Activated CD8-positive, alpha-beta memory T cell treated with anti-CD3 and anti-CD28 coated beads for 1 hour (primary cell): ENCODE data around the gene MMP28.

ENCODE experiments used
- DNase-seq, 2 donors: peaks; one replicate each; pipeline ENCODE4 v3.0.0-alpha.2; 2020; ENCODE audit warnings: low read depth in 1 of 2; ENCODE audit errors: extremely low read depth in 1 of 2

MMP28 gene

DNA sequence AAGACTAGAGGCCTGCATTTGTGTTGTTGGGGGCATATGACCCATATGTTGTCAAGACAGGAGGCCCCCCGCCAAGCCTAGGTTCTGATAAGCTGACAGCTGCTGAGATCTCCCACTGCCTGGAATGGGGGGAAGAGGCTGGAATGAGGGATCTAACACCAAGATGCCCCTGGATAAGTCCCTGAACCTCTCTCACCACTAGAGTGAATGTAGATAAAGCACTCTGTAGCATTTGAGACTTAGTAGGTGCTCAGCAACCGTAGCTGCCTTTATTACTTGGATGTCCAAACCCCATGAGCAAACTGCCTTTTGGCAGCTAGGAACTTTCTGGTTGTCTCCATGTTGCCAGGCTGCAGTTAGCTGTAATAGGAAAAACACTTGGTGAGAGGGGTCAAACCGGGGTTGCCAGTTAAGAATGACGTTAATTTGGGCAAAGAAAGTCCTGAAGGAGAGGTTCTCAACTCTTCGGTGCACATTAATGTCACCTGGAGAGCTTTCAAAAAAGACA is 68.4 kb downstream of the MMP28 start:
- no peak for DNase-seq

DNA sequence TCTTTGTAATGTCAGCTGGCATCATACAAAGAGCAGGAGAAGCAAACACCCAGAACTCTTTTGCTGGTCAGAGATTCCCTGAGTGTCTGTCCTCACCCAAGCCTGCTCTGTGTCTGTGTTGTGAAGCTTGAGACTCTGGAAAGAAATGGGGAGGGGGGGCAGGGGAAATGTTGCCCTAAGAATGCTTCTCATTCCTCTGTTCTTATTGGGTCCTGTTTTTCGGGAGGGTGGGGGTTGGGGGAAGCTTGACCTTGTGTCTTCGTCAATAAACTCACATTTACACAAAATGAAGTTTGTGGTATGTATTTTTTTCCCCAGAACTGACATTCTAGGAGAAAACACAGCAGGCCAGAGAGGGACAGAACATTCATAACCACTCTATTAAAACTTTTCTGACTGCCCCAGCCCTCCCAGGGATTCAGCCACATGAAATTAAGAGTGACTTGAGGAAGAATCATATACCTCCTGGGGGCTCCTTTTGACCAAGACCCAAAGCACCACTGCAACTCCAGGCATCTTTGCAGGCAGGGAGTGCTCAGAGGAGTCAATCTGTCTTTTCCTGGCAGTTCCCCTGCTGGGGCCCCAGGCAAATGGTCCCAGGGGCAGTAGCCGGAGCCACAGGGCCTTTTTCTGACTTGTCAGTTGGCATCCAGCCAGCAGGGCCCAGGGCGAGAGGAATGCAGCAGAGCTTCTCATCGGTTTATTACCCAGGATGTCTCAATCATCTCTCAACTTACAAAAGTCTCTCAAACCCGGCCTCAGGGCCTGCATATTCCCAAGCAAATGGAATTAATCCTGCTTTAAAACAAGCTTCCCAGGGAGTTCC is 69.1 kb downstream of the MMP28 start:
- no peak for DNase-seq

DNA sequence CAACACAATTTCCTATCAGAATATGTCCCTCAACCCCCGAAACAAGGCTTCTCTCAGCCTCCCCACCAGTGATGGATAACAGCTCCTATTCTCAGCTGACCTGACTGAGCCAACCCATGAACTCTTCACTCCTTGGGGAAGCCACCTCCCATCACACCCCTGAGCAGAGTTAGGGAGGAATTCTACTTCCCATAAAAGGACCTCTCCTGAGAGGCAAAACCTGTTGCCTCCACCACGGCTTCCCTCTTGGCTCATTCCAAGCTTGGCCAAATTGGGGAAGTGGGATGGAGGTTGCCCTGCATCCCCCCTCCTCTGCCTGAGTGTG is 69.7 kb downstream of the MMP28 start:
- no peak for DNase-seq

DNA sequence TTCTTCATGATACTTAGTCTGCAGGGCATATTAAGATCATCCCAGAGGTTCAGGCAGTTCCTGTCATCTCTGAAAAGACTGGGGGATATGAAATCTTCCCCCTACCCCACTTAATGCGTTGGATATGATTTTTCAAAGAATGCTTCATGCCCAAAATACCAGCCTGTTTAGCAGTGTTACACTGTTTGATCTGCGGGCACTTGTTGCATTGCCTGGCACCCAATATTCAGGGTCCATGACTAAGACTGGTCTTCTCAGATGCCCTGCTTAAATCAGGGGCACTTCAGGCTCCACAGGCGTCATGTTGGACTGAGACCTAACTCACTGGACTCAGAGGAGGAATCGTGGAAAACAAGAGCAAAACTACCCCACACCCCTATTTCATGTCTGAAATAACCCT is 70.4 kb downstream of the MMP28 start:
- no peak for DNase-seq

DNA sequence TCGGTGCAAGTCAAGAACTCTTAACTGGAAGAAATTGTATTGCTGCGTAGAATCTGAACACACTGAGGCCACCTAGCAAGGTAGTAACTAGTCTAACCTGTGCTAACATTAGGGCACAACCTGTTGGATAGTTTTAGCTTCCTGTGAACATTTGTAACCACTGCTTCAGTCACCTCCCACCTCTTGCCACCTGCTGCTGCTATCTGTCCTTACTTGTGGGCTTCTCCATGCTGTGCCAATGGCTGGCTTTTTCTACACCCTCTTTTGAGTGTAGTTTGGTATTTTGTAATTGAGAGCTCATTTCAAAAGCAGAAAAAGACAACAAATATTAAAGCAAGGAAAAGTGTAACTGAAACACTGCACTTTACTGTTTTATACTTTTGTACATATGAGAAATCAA is 71.7 kb downstream of the MMP28 start:
- DNase-seq = no peak

DNA sequence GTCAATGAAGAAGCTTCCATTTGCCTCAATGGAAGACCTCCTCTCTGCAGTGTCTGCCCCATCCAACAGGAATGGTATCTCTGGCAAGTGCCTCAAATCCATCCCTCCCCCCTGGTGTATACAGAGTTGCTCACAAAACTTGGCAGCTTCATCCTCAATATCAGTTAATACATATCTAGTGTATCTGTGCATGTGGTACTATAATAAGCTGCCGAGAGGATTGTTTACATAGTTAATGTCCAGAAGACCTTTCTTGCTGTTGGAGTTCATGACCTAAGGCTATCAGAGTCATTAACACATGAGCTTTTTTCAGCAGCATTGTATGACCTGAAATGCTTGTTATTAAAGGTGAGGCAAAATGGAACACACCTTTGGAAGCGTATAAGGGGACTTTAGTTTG is 78.0 kb downstream of the MMP28 start:
- no peak for DNase-seq

DNA sequence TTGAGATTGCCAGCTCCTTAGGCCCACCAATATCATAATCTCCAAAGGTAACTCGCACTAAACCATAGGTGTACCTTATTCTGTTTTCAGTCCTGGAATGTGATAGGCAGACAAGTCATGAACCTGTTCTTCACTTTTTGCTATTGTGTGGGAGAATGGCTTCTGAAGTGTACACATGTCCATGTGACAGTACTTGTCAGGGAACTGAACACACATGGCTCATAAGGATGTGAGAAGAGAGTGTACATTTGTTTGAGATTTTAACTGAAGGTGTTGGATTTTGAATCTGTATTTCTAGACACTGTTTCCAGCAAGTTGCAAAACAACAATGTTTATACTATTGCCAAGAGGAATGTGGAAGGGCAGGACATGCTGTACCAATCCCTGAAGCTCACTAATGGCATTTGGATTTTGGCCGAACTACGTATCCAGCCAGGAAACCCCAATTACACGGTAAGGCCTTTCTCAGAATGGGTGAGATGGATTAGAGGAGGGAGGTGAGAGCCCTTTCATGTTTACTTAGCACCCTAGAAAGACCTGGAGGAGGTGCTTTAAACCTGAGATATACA is 78.5 kb downstream of the MMP28 start:
- DNase-seq = no peak

DNA sequence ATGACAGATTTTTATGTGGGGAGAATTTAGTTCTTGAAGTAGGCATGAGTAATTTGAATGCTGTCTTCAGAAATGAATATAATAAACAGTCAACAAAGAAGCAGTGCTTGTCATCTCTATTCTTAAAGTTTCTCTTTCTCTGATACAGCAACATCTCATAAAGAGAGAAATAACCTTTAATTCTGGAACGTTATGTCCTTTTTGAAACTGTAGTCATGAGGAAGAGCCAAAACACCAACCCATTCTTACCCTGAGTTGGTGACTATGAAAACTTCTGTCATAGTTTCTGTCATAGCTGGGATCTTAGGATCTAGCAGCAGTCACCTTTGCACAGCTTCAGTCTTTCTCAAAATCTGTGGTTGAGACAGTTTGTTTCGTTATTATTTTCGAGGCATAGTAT is 79.3 kb downstream of the MMP28 start:
- no peak for DNase-seq
